Brain pericyte (primary cell): Measurements from ENCODE around the gene NCOR2.

Experiments
- DNase-seq: peaks from one replicate; pipeline ENCODE4 v3.0.0-alpha.2; 2012; ENCODE audit warnings: low read depth, low spot score

Gene NCOR2

GRCh38 chr12:124544311-124544970 lies 23.0 kb downstream of the NCOR2 start:
- no peak for DNase-seq

- DNase-seq = no peak
Measured at GRCh38 chr12:124543590-124544310, 23.7 kb downstream of the NCOR2 start.

GRCh38 chr12:124543052-124543589 lies 24.3 kb downstream of the NCOR2 start:
- no peak for DNase-seq

GRCh38 chr12:124542021-124542949 lies 25.1 kb downstream of the NCOR2 start:
- DNase-seq = no peak

GRCh38 chr12:124541322-124541721 lies 26.1 kb downstream of the NCOR2 start:
- DNase-seq = no peak

- no peak for DNase-seq
Measured at GRCh38 chr12:124539084-124540041, 28.0 kb downstream of the NCOR2 start.

GRCh38 chr12:124538194-124539082 lies 29.0 kb downstream of the NCOR2 start:
- no peak for DNase-seq

GRCh38 chr12:124537525-124538193 lies 29.8 kb downstream of the NCOR2 start:
- no peak for DNase-seq

GRCh38 chr12:124536641-124537040 lies 30.8 kb downstream of the NCOR2 start:
- DNase-seq = no peak

GRCh38 chr12:124534776-124535740 lies 32.4 kb downstream of the NCOR2 start:
- no peak for DNase-seq

GRCh38 chr12:124533456-124533855 lies 34.0 kb downstream of the NCOR2 start:
- DNase-seq = no peak

GRCh38 chr12:124532967-124533366 lies 34.4 kb downstream of the NCOR2 start:
- DNase-seq = no peak

- DNase-seq = no peak
Measured at GRCh38 chr12:124532331-124532750, 35.1 kb downstream of the NCOR2 start.

- DNase-seq = no peak
Measured at GRCh38 chr12:124531906-124532305, 35.5 kb downstream of the NCOR2 start.

- DNase-seq = no peak
Measured at GRCh38 chr12:124531281-124531745, 36.1 kb downstream of the NCOR2 start.

- DNase-seq = no peak
Measured at GRCh38 chr12:124530637-124531263, 36.7 kb downstream of the NCOR2 start.

GRCh38 chr12:124529565-124530276 lies 37.7 kb downstream of the NCOR2 start:
- no peak for DNase-seq
